BJ (cell line): ENCODE results near the gene SIPA1L3. TPM values are rescaled to one million over a fixed set of nuclear protein-coding genes. Genes with fewer than 3 reads are reported as not detected.

ENCODE experiments used
- CTCF ChIA-PET: fragments of 350-600 bp; formaldehyde crosslinking; extraction: SDS; loops from one replicate; lab custom pipeline; 2021; ENCODE audit warnings: antibody characterized with exemption, inconsistent platforms; lab: Yijun Ruan, JAX
- POLR2A ChIA-PET: fragments of 300-600 bp; sonication (Branson Sonifier 250); formaldehyde crosslinking; extraction: SDS; loops from one replicate; lab custom pipeline; 2021; ENCODE audit warnings: antibody characterized with exemption; lab: Charles Lee
- DNase-seq: peaks from one replicate; pipeline ENCODE4 v3.0.0-alpha.2; 2011; ENCODE audit warnings: low read depth
- H3K27me3 ChIP-seq: 2 replicates; pipeline ENCODE4 v1.6.0; 2011; ENCODE audit warnings: low read length; ENCODE audit not compliant: control insufficient read depth, insufficient read depth
- H3K36me3 ChIP-seq: 2 replicates; pipeline ENCODE4 v1.5.1; 2011; ENCODE audit warnings: low read length; ENCODE audit not compliant: control insufficient read depth, insufficient read depth
- H3K4me3 ChIP-seq: 2 replicates; pipeline ENCODE4 v1.5.1; 2011; ENCODE audit warnings: low read depth, mild to moderate bottlenecking, control low read depth, low read length
- CTCF ChIP-seq: IDR thresholded peaks from 2 replicates; pipeline ENCODE4 v1.5.1; 2011; ENCODE audit warnings: low read depth, mild to moderate bottlenecking, control low read depth, inconsistent platforms, low read length, moderate library complexity; ENCODE audit not compliant: insufficient read depth
- polyA plus RNA-seq: library from polyadenylated mRNA; depleted of rRNA; stranded (reverse); fragments of >200 nt; gene quantifications from 2 replicates; pipeline ENCODE4 v1.2.3, GENCODE V29; 2011

The SIPA1L3 gene
- polyA plus RNA-seq, 1 experiment, result 4.5 TPM

- Histone ChIP-seq H3K27me3 (no peaks in the 10 kb centered on the region), H3K4me3 (no peak overlapping the region), H3K36me3 (peaks cover 25% of the 10 kb centered on the region)
- CTCF ChIA-PET, result no interaction called here
- no peak for TF ChIP-seq CTCF
- POLR2A ChIA-PET, result no interaction called here
- no peak for DNase-seq
Observed at GRCh38 chr19:38105574-38105973, 198.6 kb downstream of the SIPA1L3 start.

DNA sequence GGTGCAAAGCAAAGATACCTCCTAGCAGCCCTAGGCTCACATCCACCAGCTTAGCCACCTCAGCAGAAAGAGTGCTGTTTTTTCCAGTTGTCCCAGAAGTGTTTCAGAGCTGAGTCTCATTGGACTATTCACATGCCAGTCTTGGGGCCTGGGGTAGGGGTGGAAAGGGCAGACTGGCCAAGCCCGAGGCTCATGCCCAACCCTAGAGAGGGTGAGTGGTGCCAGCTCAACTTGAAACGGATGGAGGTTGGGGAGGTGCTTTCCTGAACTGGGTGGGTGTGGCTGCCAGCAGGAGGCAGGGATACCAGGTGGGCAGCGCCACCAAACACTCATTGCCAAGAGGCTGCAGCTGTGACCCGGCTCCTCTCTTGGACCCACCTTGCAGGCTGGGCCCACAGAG lies 200.1 kb downstream of the SIPA1L3 start:
- ChIA-PET CTCF (interaction anchor here (0.6 to 1.6 kb wide), 5 partner anchors 7 to 205 kb away, joined by 3 to 4 read pairs (median 3); no protein-coding TSS in a partner anchor), POLR2A (interaction anchor here (0.5 kb wide), 1 partner anchor 563 kb away, joined by 11 read pairs; no protein-coding TSS in a partner anchor)
- no peak for TF ChIP-seq CTCF
- Histone ChIP-seq H3K4me3 (no peak overlapping the region), H3K27me3 (no peaks in the 10 kb centered on the region), H3K36me3 (peaks cover 26% of the 10 kb centered on the region)
- no peak for DNase-seq

GRCh38 chr19:38111898-38112297 lies 204.9 kb downstream of the SIPA1L3 start:
- no peak overlapping the region for H3K4me3 ChIP-seq
- H3K27me3 ChIP-seq, result no peaks in the 10 kb centered on the region
- TF ChIP-seq CTCF, result no peak
- peaks cover 32% of the 10 kb centered on the region for H3K36me3 ChIP-seq
- ChIA-PET CTCF (no interaction called here), POLR2A (no interaction called here)
- DNase-seq, result no peak

GRCh38 chr19:38114651-38115050 lies 207.6 kb downstream of the SIPA1L3 start:
- ChIA-PET POLR2A (no interaction called here), CTCF (interaction anchor here (0.7 to 1.1 kb wide), 3 partner anchors 19 to 143 kb away, joined by 3 read pairs; no protein-coding TSS in a partner anchor)
- DNase-seq, result no peak
- peaks cover 27% of the 10 kb centered on the region for H3K36me3 ChIP-seq
- TF ChIP-seq CTCF, result no peak
- H3K4me3 ChIP-seq, result no peak overlapping the region
- H3K27me3 ChIP-seq, result no peaks in the 10 kb centered on the region

DNA sequence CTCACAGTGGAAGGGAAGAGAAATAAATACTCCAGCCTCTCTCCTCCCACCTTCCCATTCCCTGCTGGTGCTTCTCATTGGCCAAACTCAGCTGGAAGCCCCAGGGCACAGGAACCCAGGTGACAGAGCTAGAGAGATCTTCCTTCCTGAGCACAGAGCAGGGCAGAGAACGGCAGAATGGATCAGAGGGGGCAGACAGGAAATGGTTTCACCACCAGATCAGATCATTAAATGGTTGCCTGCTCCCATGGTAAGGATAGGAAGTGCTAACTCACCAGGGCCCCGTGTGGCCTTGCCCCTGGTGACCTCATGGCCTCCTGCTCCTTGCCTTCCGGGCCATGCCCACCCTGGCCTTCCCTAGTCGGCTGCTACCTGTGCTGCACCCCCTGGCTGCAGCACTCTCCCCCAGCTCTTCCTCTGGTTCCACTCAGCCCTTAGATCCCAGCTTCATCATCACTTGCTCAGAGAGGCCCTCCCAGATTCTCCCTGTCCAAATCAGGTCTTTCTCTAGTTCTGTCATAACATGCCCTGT lies 208.3 kb downstream of the SIPA1L3 start:
- Histone ChIP-seq H3K27me3 (no peaks in the 10 kb centered on the region), H3K36me3 (peaks cover 24% of the 10 kb centered on the region), H3K4me3 (no peak overlapping the region)
- TF ChIP-seq CTCF, result no peak
- DNase-seq, result no peak
- ChIA-PET CTCF (interaction anchor here (0.7 to 1.1 kb wide), 3 partner anchors 20 to 144 kb away, joined by 3 read pairs; no protein-coding TSS in a partner anchor), POLR2A (interaction anchor here (0.5 kb wide), 1 partner anchor 191 kb away, joined by 3 read pairs; no protein-coding TSS in a partner anchor)
